ENCODE measurements around the gene GLIS1. TPM values are rescaled to one million over a fixed set of nuclear protein-coding genes. Genes with fewer than 3 reads are reported as not detected.

The GLIS1 gene
- total RNA-seq, 1 donor, result 2.9 TPM

DNA sequence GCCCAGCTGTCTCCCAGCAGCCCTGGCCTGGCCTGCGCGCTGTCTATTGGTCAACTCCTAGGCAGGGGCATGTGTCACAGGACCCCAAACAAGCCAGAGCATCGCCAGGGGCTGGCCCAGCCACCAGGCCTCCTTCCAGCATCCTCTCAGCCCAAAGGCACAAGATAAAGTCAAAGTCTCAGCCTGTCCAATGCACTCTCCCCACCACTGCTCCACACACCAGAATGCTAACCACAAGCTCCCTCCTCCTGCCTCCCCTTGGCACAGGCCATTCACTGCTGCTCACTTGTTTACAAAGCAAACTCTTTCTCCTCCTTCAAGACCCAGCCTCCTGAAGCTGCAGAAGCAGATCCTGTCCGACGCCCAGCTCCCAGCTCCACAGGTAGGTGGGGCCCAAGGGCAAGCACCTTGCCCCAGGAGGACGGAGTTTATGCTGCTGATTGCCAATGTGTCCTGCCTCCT, 146.4 kb downstream of the GLIS1 start:
- Histone ChIP-seq H3K4me2 (ENCODE audit: insufficient read depth, low read length) (no peak overlapping the region), H3K9me3 (ENCODE audit: low read depth, low read length) (no peaks in the 10 kb centered on the region), H3K79me2 (ENCODE audit: insufficient read depth, low read length) (no peaks in the 10 kb centered on the region), H3K4me1 (ENCODE audit: insufficient read depth, low read length) (no peaks in the 10 kb centered on the region), H3K27ac (ENCODE audit: low read depth, low read length) (no peak overlapping the region), H3K4me3 (ENCODE audit: insufficient read depth, low read length) (no peak overlapping the region), H4K20me1 (ENCODE audit: insufficient read depth, low read length) (peaks cover 15% of the 10 kb centered on the region), H2AFZ (ENCODE audit: low read length) (no peak overlapping the region), H3K27me3 (ENCODE audit: insufficient read depth, low read length) (no peaks in the 10 kb centered on the region), H3K36me3 (ENCODE audit: insufficient read depth, low read length) (peaks cover 8% of the 10 kb centered on the region)
- TF ChIP-seq, protein P1, sequence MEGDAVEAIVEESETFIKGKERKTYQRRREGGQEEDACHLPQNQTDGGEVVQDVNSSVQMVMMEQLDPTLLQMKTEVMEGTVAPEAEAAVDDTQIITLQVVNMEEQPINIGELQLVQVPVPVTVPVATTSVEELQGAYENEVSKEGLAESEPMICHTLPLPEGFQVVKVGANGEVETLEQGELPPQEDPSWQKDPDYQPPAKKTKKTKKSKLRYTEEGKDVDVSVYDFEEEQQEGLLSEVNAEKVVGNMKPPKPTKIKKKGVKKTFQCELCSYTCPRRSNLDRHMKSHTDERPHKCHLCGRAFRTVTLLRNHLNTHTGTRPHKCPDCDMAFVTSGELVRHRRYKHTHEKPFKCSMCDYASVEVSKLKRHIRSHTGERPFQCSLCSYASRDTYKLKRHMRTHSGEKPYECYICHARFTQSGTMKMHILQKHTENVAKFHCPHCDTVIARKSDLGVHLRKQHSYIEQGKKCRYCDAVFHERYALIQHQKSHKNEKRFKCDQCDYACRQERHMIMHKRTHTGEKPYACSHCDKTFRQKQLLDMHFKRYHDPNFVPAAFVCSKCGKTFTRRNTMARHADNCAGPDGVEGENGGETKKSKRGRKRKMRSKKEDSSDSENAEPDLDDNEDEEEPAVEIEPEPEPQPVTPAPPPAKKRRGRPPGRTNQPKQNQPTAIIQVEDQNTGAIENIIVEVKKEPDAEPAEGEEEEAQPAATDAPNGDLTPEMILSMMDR (IDR thresholded peaks at IDR 0.05; ENCODE audit: extremely low read depth, low read depth, low read length), result no peak
- DNase-seq (ENCODE audit: insufficient read length, low spot score, missing footprints), result no peak

GRCh38 chr1:53591924-53592323, 147.0 kb downstream of the GLIS1 start:
- Histone ChIP-seq H3K9me3 (ENCODE audit: low read depth, low read length) (no peaks in the 10 kb centered on the region), H3K27ac (ENCODE audit: low read depth, low read length) (no peak overlapping the region), H4K20me1 (ENCODE audit: insufficient read depth, low read length) (peaks cover 15% of the 10 kb centered on the region), H3K4me1 (ENCODE audit: insufficient read depth, low read length) (no peaks in the 10 kb centered on the region), H2AFZ (ENCODE audit: low read length) (no peak overlapping the region), H3K4me3 (ENCODE audit: insufficient read depth, low read length) (no peak overlapping the region), H3K4me2 (ENCODE audit: insufficient read depth, low read length) (no peak overlapping the region), H3K79me2 (ENCODE audit: insufficient read depth, low read length) (no peaks in the 10 kb centered on the region), H3K36me3 (ENCODE audit: insufficient read depth, low read length) (peaks cover 8% of the 10 kb centered on the region), H3K27me3 (ENCODE audit: insufficient read depth, low read length) (no peaks in the 10 kb centered on the region)
- TF ChIP-seq, protein P1 (IDR thresholded peaks at IDR 0.05; ENCODE audit: extremely low read depth, low read depth, low read length), result no peak
- DNase-seq (ENCODE audit: insufficient read length, low spot score, missing footprints), result no peak

DNA sequence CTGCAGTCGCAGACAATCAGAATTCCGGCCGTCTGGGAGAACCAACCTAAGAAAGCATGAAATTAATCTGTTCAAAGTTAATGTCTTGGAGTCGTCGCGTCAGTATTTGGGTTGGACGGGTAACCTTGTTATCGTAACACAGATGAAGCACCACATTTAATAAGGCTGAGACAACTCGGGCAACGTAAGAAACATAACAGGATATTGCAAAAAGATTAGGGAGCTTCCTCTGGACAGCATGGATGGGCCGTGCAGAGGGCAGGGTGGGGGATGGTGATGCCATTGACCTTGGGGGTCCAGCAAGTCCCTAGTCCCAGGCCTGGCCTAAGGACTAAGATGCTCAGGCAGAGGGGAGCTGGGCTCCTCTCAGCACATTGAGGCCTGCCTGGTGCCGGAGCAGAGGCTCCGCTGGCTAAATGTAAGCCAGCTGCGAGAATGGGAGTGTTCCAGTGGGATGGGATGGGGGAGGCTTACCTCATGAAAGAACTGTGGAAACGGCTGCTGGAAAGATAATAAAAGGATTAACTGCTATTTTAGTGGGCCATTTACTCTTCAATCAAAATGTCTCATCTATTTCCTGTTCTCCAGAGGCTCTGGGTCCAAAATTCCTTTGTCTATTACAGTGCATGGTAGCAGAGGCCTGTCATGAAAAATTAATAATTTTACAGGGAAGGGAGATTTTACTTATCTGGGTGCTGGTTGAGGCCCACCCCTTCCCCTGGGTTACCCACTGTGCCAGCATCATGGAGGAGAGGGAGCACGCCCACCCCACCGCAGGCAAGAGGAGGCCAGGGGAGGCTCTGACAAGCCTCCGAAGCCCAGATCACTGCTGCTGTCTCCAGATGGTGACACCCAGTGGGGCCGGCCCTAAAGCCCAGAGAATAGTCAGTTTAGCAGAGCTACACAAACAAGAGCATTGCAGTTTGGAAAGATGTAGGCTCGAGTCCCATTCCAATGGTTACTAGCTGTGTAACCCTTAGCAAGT, 148.1 kb downstream of the GLIS1 start:
- Histone ChIP-seq H3K36me3 (ENCODE audit: insufficient read depth, low read length) (peaks cover 8% of the 10 kb centered on the region), H3K27ac (ENCODE audit: low read depth, low read length) (no peak overlapping the region), H4K20me1 (ENCODE audit: insufficient read depth, low read length) (peaks cover 21% of the 10 kb centered on the region), H3K4me1 (ENCODE audit: insufficient read depth, low read length) (no peaks in the 10 kb centered on the region), H3K27me3 (ENCODE audit: insufficient read depth, low read length) (no peaks in the 10 kb centered on the region), H3K79me2 (ENCODE audit: insufficient read depth, low read length) (no peaks in the 10 kb centered on the region), H3K4me3 (ENCODE audit: insufficient read depth, low read length) (no peak overlapping the region), H3K4me2 (ENCODE audit: insufficient read depth, low read length) (no peak overlapping the region), H3K9me3 (ENCODE audit: low read depth, low read length) (no peaks in the 10 kb centered on the region), H2AFZ (ENCODE audit: low read length) (no peak overlapping the region)
- no peak for DNase-seq (ENCODE audit: insufficient read length, low spot score, missing footprints)
- TF ChIP-seq, protein P1 (IDR thresholded peaks at IDR 0.05; ENCODE audit: extremely low read depth, low read depth, low read length), result no peak

- no peak overlapping the region for H3K27ac ChIP-seq (ENCODE audit: low read depth, low read length)
- peaks cover 8% of the 10 kb centered on the region for H3K36me3 ChIP-seq (ENCODE audit: insufficient read depth, low read length)
- no peak overlapping the region for H3K4me2 ChIP-seq (ENCODE audit: insufficient read depth, low read length)
- peaks cover 21% of the 10 kb centered on the region for H4K20me1 ChIP-seq (ENCODE audit: insufficient read depth, low read length)
- H3K4me1 ChIP-seq (ENCODE audit: insufficient read depth, low read length), result no peaks in the 10 kb centered on the region
- DNase-seq (ENCODE audit: insufficient read length, low spot score, missing footprints), result no peak
- no peaks in the 10 kb centered on the region for H3K79me2 ChIP-seq (ENCODE audit: insufficient read depth, low read length)
- H2AFZ ChIP-seq (ENCODE audit: low read length), result no peak overlapping the region
- TF ChIP-seq, protein P1 (IDR thresholded peaks at IDR 0.05; ENCODE audit: extremely low read depth, low read depth, low read length), result no peak
- no peaks in the 10 kb centered on the region for H3K9me3 ChIP-seq (ENCODE audit: low read depth, low read length)
- H3K27me3 ChIP-seq (ENCODE audit: insufficient read depth, low read length), result no peaks in the 10 kb centered on the region
- no peak overlapping the region for H3K4me3 ChIP-seq (ENCODE audit: insufficient read depth, low read length)
Measured at GRCh38 chr1:53590104-53590503, 148.9 kb downstream of the GLIS1 start.

Measured in osteoblast (primary cell).